ENCODE results near the gene ATP8A2.

DNA sequence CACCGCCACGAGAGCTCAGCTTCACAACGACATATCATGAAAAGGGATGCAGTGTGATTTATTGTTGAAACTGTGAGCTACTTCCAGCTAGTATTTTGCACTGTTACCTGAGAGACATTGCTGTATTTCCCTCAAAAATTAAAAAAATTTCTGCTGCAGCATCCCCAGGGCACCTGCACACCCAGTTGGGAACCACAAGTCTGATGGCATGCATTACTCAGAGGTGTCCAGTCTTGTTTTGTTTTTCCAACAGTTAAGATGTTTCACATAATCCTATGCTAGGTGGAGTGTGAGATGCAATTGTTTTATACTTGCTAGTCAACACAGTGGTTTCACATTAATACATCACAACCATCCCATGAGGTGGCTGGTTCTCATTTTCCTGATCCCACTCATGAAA lies 394.8 kb downstream of the ATP8A2 start:
- TF ChIP-seq POLR2AphosphoS5 (IDR thresholded peaks at IDR 0.05): no peak
- no peak for TF ChIP-seq CTCF (IDR thresholded peaks at IDR 0.05)
- TF ChIP-seq POLR2A (IDR thresholded peaks at IDR 0.05): no peak
